HG03439 (cell line): Measurements from ENCODE around the gene CHST3.
"Not testable (repeated sequence)": the region's sequence is repeated elsewhere in the genome, so short reads cannot be mapped to it uniquely, and the experiment has no call there.

Source experiments
- ATAC-seq: cut with Tn5 transposase; IDR thresholded peaks from one replicate; pipeline ENCODE4 v1.9.1; 2021; ENCODE audit warnings: mild to moderate bottlenecking, moderate library complexity; ENCODE audit not compliant: unreplicated experiment

CHST3 gene

GRCh38 chr10:71972746-71973695 lies 8.8 kb downstream of the CHST3 start:
- no peak for ATAC-seq

GRCh38 chr10:71973777-71974488 lies 9.7 kb downstream of the CHST3 start:
- ATAC-seq: no peak

GRCh38 chr10:71974489-71975021 lies 10.4 kb downstream of the CHST3 start:
- no peak for ATAC-seq

GRCh38 chr10:71975087-71975870 lies 11.1 kb downstream of the CHST3 start:
- ATAC-seq: no peak

GRCh38 chr10:71975871-71976725 lies 11.9 kb downstream of the CHST3 start:
- ATAC-seq: no peak

- not testable (repeated sequence) for ATAC-seq
Observed at GRCh38 chr10:71977614-71977903, 13.4 kb downstream of the CHST3 start.

- no peak for ATAC-seq
Observed at GRCh38 chr10:71978476-71978875, 14.3 kb downstream of the CHST3 start.

GRCh38 chr10:71978988-71979691 lies 14.9 kb downstream of the CHST3 start:
- no peak for ATAC-seq

- no peak for ATAC-seq
Observed at GRCh38 chr10:71979692-71980062, 15.5 kb downstream of the CHST3 start.

- ATAC-seq: no peak
Observed at GRCh38 chr10:71980181-71981014, 16.2 kb downstream of the CHST3 start.

GRCh38 chr10:71981015-71981875 lies 17.1 kb downstream of the CHST3 start:
- ATAC-seq: no peak

- ATAC-seq: no peak
Observed at GRCh38 chr10:71981876-71982230, 17.7 kb downstream of the CHST3 start.

GRCh38 chr10:71982269-71983178 lies 18.3 kb downstream of the CHST3 start:
- no peak for ATAC-seq

- no peak for ATAC-seq
Observed at GRCh38 chr10:71984126-71984808, 20.1 kb downstream of the CHST3 start.

- no peak for ATAC-seq
Observed at GRCh38 chr10:71984809-71985388, 20.7 kb downstream of the CHST3 start.
